Fibroblast of mammary gland (primary cell): ENCODE data around the gene SGSM1.

Experiments used
- DNase-seq: peaks from one replicate; pipeline ENCODE4 v3.0.0-alpha.2; 2010; ENCODE audit warnings: low read depth
- H3K4me3 ChIP-seq: 2 replicates; pipeline ENCODE4 v1.5.1; 2011; ENCODE audit warnings: low read depth, mild to moderate bottlenecking, low read length, moderate library complexity; ENCODE audit not compliant: control insufficient read depth
- CTCF ChIP-seq: conservative IDR thresholded peaks from 2 replicates; pipeline ENCODE4 v1.5.1; 2011; ENCODE audit warnings: low read depth, low read length, inconsistent platforms; ENCODE audit not compliant: control insufficient read depth, insufficient read depth

SGSM1 gene

GRCh38 chr22:24763872-24764485, 42.0 kb upstream of the SGSM1 start:
- DNase-seq = no peak
- TF ChIP-seq CTCF = no peak
- no peak overlapping the region for H3K4me3 ChIP-seq

GRCh38 chr22:24765166-24765565, 40.8 kb upstream of the SGSM1 start:
- no peak overlapping the region for H3K4me3 ChIP-seq
- no peak for DNase-seq
- TF ChIP-seq CTCF = no peak

GRCh38 chr22:24768537-24769374, 37.3 kb upstream of the SGSM1 start:
- H3K4me3 ChIP-seq = no peak overlapping the region
- TF ChIP-seq CTCF = peak; percentile 66
- DNase-seq = peak; percentile 60

GRCh38 chr22:24772493-24773220, 33.4 kb upstream of the SGSM1 start:
- DNase-seq = peak; percentile 39
- peak; percentile 52 for TF ChIP-seq CTCF
- H3K4me3 ChIP-seq = no peak overlapping the region

GRCh38 chr22:24775769-24776492, 30.1 kb upstream of the SGSM1 start:
- H3K4me3 ChIP-seq = no peak overlapping the region
- no peak for DNase-seq
- TF ChIP-seq CTCF = no peak

GRCh38 chr22:24776525-24776924, 29.5 kb upstream of the SGSM1 start:
- DNase-seq = no peak
- H3K4me3 ChIP-seq = no peak overlapping the region
- no peak for TF ChIP-seq CTCF
